Small intestine (tissue), 7 donors: Measurements from ENCODE around the gene MAT2B. TPM values are rescaled to one million over a fixed set of nuclear protein-coding genes. Genes with fewer than 3 reads are reported as not detected.

Source experiments
- DNase-seq, 2 donors: peaks; one replicate each; pipeline versions ENCODE4 v3.0.0 to v3.0.0-alpha.2; 2013
- FAIRE-seq: peaks from 2 replicates; lab custom pipeline; 2012; peaks lifted over from hg19 to GRCh38; lab: Jason Lieb, UNC
- H3K27ac ChIP-seq, 3 donors: one replicate each; pipeline ENCODE4 v1.5.1; 2013; ENCODE audit warnings: low read length in 2 of 3, mild to moderate bottlenecking in 2 of 3, control low read depth in 1 of 3, inconsistent platforms in 1 of 3, low read depth in 1 of 3, moderate library complexity in 1 of 3
- H3K27me3 ChIP-seq, 3 donors: one replicate each; pipeline ENCODE4 v1.6.1; 2013; ENCODE audit warnings: low read length in 3 of 3, inconsistent platforms in 1 of 3; ENCODE audit not compliant: control insufficient read depth in 3 of 3, insufficient read depth in 3 of 3
- H3K36me3 ChIP-seq, 3 donors: one replicate each; pipeline ENCODE4 v1.6.1; 2013; ENCODE audit warnings: low read length in 3 of 3, inconsistent platforms in 1 of 3, low read depth in 1 of 3, mild to moderate bottlenecking in 1 of 3, moderate library complexity in 1 of 3; ENCODE audit not compliant: control insufficient read depth in 3 of 3, insufficient read depth in 2 of 3
- H3K4me1 ChIP-seq, 3 donors: one replicate each; pipeline ENCODE4 v1.6.1; 2013; ENCODE audit warnings: low read length in 2 of 3, inconsistent platforms in 1 of 3, low read depth in 1 of 3, mild to moderate bottlenecking in 1 of 3, moderate library complexity in 1 of 3; ENCODE audit not compliant: control insufficient read depth in 3 of 3, insufficient read depth in 2 of 3
- H3K4me3 ChIP-seq, 3 donors: one replicate each; pipeline ENCODE4 v1.5.1; 2013; ENCODE audit warnings: low read length in 3 of 3, control low read depth in 1 of 3, inconsistent platforms in 1 of 3, low read depth in 1 of 3, mild to moderate bottlenecking in 1 of 3, moderate library complexity in 1 of 3
- H3K9me3 ChIP-seq, 2 donors: one replicate each; pipeline ENCODE4 v1.6.1; 2013; ENCODE audit warnings: low read depth in 1 of 2, low read length in 1 of 2; ENCODE audit not compliant: control insufficient read depth in 2 of 2, insufficient read depth in 1 of 2
- WGBS, 3 donors: extraction: QIAGEN DNeasy Blood & Tissue Kit; methylation state at CpG; one replicate each; pipeline ENCODE4 v1.1.7; 2013; 5-methylcytosine and 5-hydroxymethylcytosine counted together
- polyA plus RNA-seq, 4 donors: library from polyadenylated mRNA; stranded (reverse) in 3 of 4; unstranded in 1 of 4; fragments of 200-250 nt in 3 of 4; fragments of 120-200 nt in 1 of 4; gene quantifications; one replicate each; pipeline versions ENCODE4 v1.2.1 to v1.2.3, GENCODE V29; 2013
- donor health status: healthy with polysubstance abuse.
- donor health status: control.
- donor health status: control.
- donor health status: Bipolar disorder and iron deficiency.
- donor health status: healthy.

The MAT2B gene
- polyA plus RNA-seq, 4 donors = 71.5 to 110 (median 83.1) TPM

GRCh38 chr5:163460562-163461171 is 44.8 kb upstream of the MAT2B start, which contains the start of gene HMMR:
HMMR (plus strand) TSS chr5:163460632; CDS start chr5:163460693, 61 bp downstream.
- Histone ChIP-seq H3K4me1 (peaks cover 0 to 2% (median 0%) of the 10 kb centered on the region in 3 donors), H3K27me3 (no peaks in the 10 kb centered on the region), H3K27ac (peak within 1 kb of the TSS; percentile 88 to 99 (median 93)), H3K36me3 (peaks cover 0 to 5% (median 0%) of the 10 kb centered on the region in 3 donors), H3K9me3 (no peaks in the 10 kb centered on the region), H3K4me3 (peak within 1 kb of the TSS; percentile 58 to 87 (median 73))
- FAIRE-seq (no peak), DNase-seq (no peak)
- WGBS, 3 donors = 0 to 1% (median 1%) methylated on average over 23 of the region's 23 CpGs

GRCh38 chr5:163463063-163463435 is 42.4 kb upstream of the MAT2B start:
- peaks cover 0 to 2% (median 0%) of the 10 kb centered on the region in 3 donors for H3K4me1 ChIP-seq
- FAIRE-seq (no peak), DNase-seq (no peak)
- no peaks in the 10 kb centered on the region for H3K27me3 ChIP-seq
- peaks cover 0 to 5% (median 0%) of the 10 kb centered on the region in 3 donors for H3K36me3 ChIP-seq
- H3K9me3 ChIP-seq = no peaks in the 10 kb centered on the region
- H3K27ac ChIP-seq = no peak overlapping the region
- no peak overlapping the region for H3K4me3 ChIP-seq

GRCh38 chr5:163467682-163468081 is 37.7 kb upstream of the MAT2B start:
- Histone ChIP-seq H3K36me3 (peaks cover 0 to 12% (median 0%) of the 10 kb centered on the region in 3 donors), H3K4me3 (no peak overlapping the region), H3K27ac (no peak overlapping the region), H3K27me3 (no peaks in the 10 kb centered on the region), H3K4me1 (no peaks in the 10 kb centered on the region), H3K9me3 (no peaks in the 10 kb centered on the region)
- no peak for DNase-seq
- 88 to 95% (median 90%) methylated on average over 4 of the region's 4 CpGs for WGBS, 3 donors
- no peak for FAIRE-seq

GRCh38 chr5:163473635-163474243 is 31.7 kb upstream of the MAT2B start:
- peaks cover 0 to 2% (median 0%) of the 10 kb centered on the region in 3 donors for H3K4me1 ChIP-seq
- WGBS, 3 donors = 89 to 95% (median 95%) methylated on average over 3 of the region's 3 CpGs
- H3K4me3 ChIP-seq = no peak overlapping the region
- FAIRE-seq = peak; percentile 93
- no peak overlapping the region for H3K27ac ChIP-seq
- no peaks in the 10 kb centered on the region for H3K9me3 ChIP-seq
- peak; percentile 47 to 52 for DNase-seq
- no peaks in the 10 kb centered on the region for H3K27me3 ChIP-seq
- H3K36me3 ChIP-seq = peaks cover 0 to 13% (median 0%) of the 10 kb centered on the region in 3 donors

GRCh38 chr5:163475411-163475810 is 30.0 kb upstream of the MAT2B start:
- no peak overlapping the region for H3K27ac ChIP-seq
- H3K9me3 ChIP-seq = no peaks in the 10 kb centered on the region
- WGBS, 3 donors = 86 to 91% (median 88%) methylated on average over 2 of the region's 2 CpGs
- no peak for FAIRE-seq
- no peak for DNase-seq
- no peak overlapping the region for H3K4me3 ChIP-seq
- no peaks in the 10 kb centered on the region for H3K27me3 ChIP-seq
- peaks cover 0 to 13% (median 0%) of the 10 kb centered on the region in 3 donors for H3K36me3 ChIP-seq
- H3K4me1 ChIP-seq = peaks cover 0 to 2% (median 0%) of the 10 kb centered on the region in 3 donors

- WGBS, 3 donors = 67 to 83% (median 78%) methylated on average over 2 of the region's 2 CpGs
- Histone ChIP-seq H3K9me3 (no peaks in the 10 kb centered on the region), H3K27ac (no peak overlapping the region), H3K27me3 (no peaks in the 10 kb centered on the region), H3K4me3 (no peak overlapping the region), H3K4me1 (peaks cover 0 to 2% (median 0%) of the 10 kb centered on the region in 3 donors), H3K36me3 (peaks cover 0 to 12% (median 0%) of the 10 kb centered on the region in 3 donors)
- FAIRE-seq (no peak), DNase-seq (no peak)
Measured at GRCh38 chr5:163478126-163478981, 27.1 kb upstream of the MAT2B start.

- DNase-seq (no peak), FAIRE-seq (no peak)
- H3K27ac ChIP-seq = no peak overlapping the region
- 93 to 100% (median 100%) methylated on average over 1 of the region's 1 CpG for WGBS, 3 donors
- peaks cover 0 to 12% (median 0%) of the 10 kb centered on the region in 3 donors for H3K36me3 ChIP-seq
- no peak overlapping the region for H3K4me3 ChIP-seq
- peaks cover 0 to 2% (median 0%) of the 10 kb centered on the region in 3 donors for H3K4me1 ChIP-seq
- no peaks in the 10 kb centered on the region for H3K27me3 ChIP-seq
- no peaks in the 10 kb centered on the region for H3K9me3 ChIP-seq
Measured at GRCh38 chr5:163478982-163479271, 26.5 kb upstream of the MAT2B start.

- DNase-seq = peak; percentile 20 to 48
- peaks cover 0 to 2% (median 0%) of the 10 kb centered on the region in 3 donors for H3K36me3 ChIP-seq
- 91 to 93% (median 92%) methylated on average over 6 of the region's 6 CpGs for WGBS, 3 donors
- H3K27ac ChIP-seq = peak overlapping the region in 1 of 3 donors; percentile 61
- FAIRE-seq = no peak
- no peaks in the 10 kb centered on the region for H3K27me3 ChIP-seq
- H3K4me1 ChIP-seq = peaks cover 0 to 10% (median 0%) of the 10 kb centered on the region in 3 donors
- H3K4me3 ChIP-seq = no peak overlapping the region
- H3K9me3 ChIP-seq = no peaks in the 10 kb centered on the region
Measured at GRCh38 chr5:163489055-163489744, 16.2 kb upstream of the MAT2B start.
